H1 (cell line): ENCODE data around the gene KANSL1L. TPM values are rescaled to one million over a fixed set of nuclear protein-coding genes. Genes with fewer than 3 reads are reported as not detected.

ENCODE experiments used
- CTCF ChIA-PET: fragments of 300-600 bp; sonication (Branson Sonifier 250); formaldehyde crosslinking; loops from one replicate; lab custom pipeline; 2021; ENCODE audit not compliant: partially characterized antibody; lab: Charles Lee
- POLR2A ChIA-PET: fragments of 300-600 bp; sonication (Branson Sonifier 250); formaldehyde crosslinking; loops from one replicate; lab custom pipeline; 2021; ENCODE audit warnings: inconsistent platforms; ENCODE audit not compliant: partially characterized antibody; lab: Charles Lee
- DNase-seq, 2 experiments: peaks; one replicate each; pipeline versions ENCODE4 v3.0.0 to v3.0.0-alpha.2; 2010 to 2022; ENCODE audit warnings: low spot score in 2 of 2, low read depth in 1 of 2, mixed read lengths in 1 of 2
- FAIRE-seq: peaks from 2 replicates; lab custom pipeline; 2011; peaks lifted over from hg19 to GRCh38; lab: Jason Lieb, UNC
- H2AFZ ChIP-seq: 2 replicates; pipeline ENCODE4 v1.8.1; 2012; ENCODE audit warnings: low read length, inconsistent platforms
- H2AK5ac ChIP-seq: 2 replicates; pipeline ENCODE4 v1.6.1; 2013; ENCODE audit warnings: low read depth, low read length
- H2BK120ac ChIP-seq: replicated peaks from 2 replicates; pipeline ENCODE3; 2013; ENCODE audit warnings: low read depth, low read length, inconsistent platforms
- H2BK12ac ChIP-seq: 2 replicates; pipeline ENCODE4 v1.6.1; 2013; ENCODE audit warnings: low read depth, low read length
- H2BK15ac ChIP-seq: 2 replicates; pipeline ENCODE4 v1.6.1; 2013; ENCODE audit warnings: low read length
- H2BK20ac ChIP-seq: 2 replicates; pipeline ENCODE4 v1.6.1; 2013; ENCODE audit warnings: low read length
- H2BK5ac ChIP-seq: 2 replicates; pipeline ENCODE4 v1.6.1; 2013; ENCODE audit warnings: low read depth, low read length
- H3K14ac ChIP-seq: 2 replicates; pipeline ENCODE4 v1.6.1; 2013; ENCODE audit warnings: inconsistent platforms; ENCODE audit not compliant: insufficient read length
- H3K18ac ChIP-seq: 2 replicates; pipeline ENCODE4 v1.6.1; 2013; ENCODE audit warnings: low read length; ENCODE audit errors: extremely low read depth
- H3K23ac ChIP-seq: 2 replicates; pipeline ENCODE4 v1.6.1; 2013; ENCODE audit warnings: inconsistent platforms; ENCODE audit not compliant: insufficient read length
- H3K23me2 ChIP-seq: 2 replicates; pipeline ENCODE4 v1.6.1; 2013; ENCODE audit warnings: low read depth, low read length
- H3K27ac ChIP-seq: 2 replicates; pipeline ENCODE4 v1.6.1; 2011; ENCODE audit warnings: low read depth, low read length, inconsistent platforms
- H3K27me3 ChIP-seq, 4 experiments: replicated peaks in 1 of 4; 1 replicate in 1 of 4; 2 replicates in 3 of 4; pipeline versions ENCODE4 v1.6.1 to v1.8.1; 2011 to 2013; ENCODE audit warnings: low read length in 3 of 4, mild to moderate bottlenecking in 3 of 4, inconsistent platforms in 2 of 4, mixed read lengths in 2 of 4, moderate library complexity in 1 of 4; ENCODE audit not compliant: control insufficient read depth in 3 of 4, insufficient read depth in 3 of 4; ENCODE audit errors: extremely low read depth in 1 of 4
- H3K36me3 ChIP-seq, 4 experiments: 2 replicates each; pipeline versions ENCODE4 v1.6.1 to v1.8.1; 2011 to 2013; ENCODE audit warnings: mild to moderate bottlenecking in 4 of 4, low read length in 3 of 4, moderate library complexity in 2 of 4, control low read depth in 1 of 4, inconsistent platforms in 1 of 4; ENCODE audit not compliant: insufficient read depth in 4 of 4, control insufficient read depth in 2 of 4
- H3K4ac ChIP-seq: replicated peaks from 2 replicates; pipeline ENCODE3; 2013; ENCODE audit warnings: low read length, low read depth, mixed read lengths, inconsistent platforms; ENCODE audit not compliant: insufficient read length
- H3K4me1 ChIP-seq, 4 experiments: replicated peaks in 1 of 4; 1 replicate in 1 of 4; 2 replicates in 3 of 4; pipeline versions ENCODE4 v1.6.1 to v1.8.1; 2011 to 2013; ENCODE audit warnings: low read length in 3 of 4, inconsistent platforms in 2 of 4, mixed read lengths in 1 of 4; ENCODE audit not compliant: insufficient read depth in 4 of 4, control insufficient read depth in 3 of 4
- H3K4me2 ChIP-seq, 2 experiments: 2 replicates each; pipeline versions ENCODE4 v1.6.1 to v1.8.1; 2011 to 2013; ENCODE audit warnings: low read depth in 2 of 2, low read length in 2 of 2, control low read depth in 1 of 2, inconsistent platforms in 1 of 2, mild to moderate bottlenecking in 1 of 2; ENCODE audit not compliant: insufficient read depth in 1 of 2
- H3K4me3 ChIP-seq, 4 experiments: fragments of 200-600, 300-600 bp in 1 of 4; sonication (generic), shearing (Covaris generic), sonication (Bioruptor Twin) in 1 of 4; 2 replicates each; pipeline versions ENCODE4 v1.5.1 to v1.8.1; 2011 to 2016; ENCODE audit warnings: low read length in 4 of 4, low read depth in 3 of 4, control low read depth in 2 of 4, inconsistent platforms in 2 of 4, mild to moderate bottlenecking in 2 of 4, mixed read lengths in 1 of 4, moderate library complexity in 1 of 4; ENCODE audit not compliant: insufficient read depth in 2 of 4; ENCODE audit errors: extremely low read depth in 1 of 4
- H3K56ac ChIP-seq: replicated peaks from 2 replicates; pipeline ENCODE3; 2013; ENCODE audit warnings: low read depth, mild to moderate bottlenecking, mixed read lengths, low read length, inconsistent platforms; ENCODE audit not compliant: insufficient read length
- H3K79me1 ChIP-seq: 2 replicates; pipeline ENCODE4 v1.6.1; 2013; ENCODE audit warnings: low read depth, low read length, control low read depth
- H3K79me2 ChIP-seq, 2 experiments: 2 replicates each; pipeline versions ENCODE4 v1.6.1 to v1.8.1; 2012 to 2013; ENCODE audit warnings: low read length in 2 of 2, mild to moderate bottlenecking in 2 of 2, inconsistent platforms in 1 of 2; ENCODE audit not compliant: insufficient read depth in 2 of 2, control insufficient read depth in 1 of 2
- H3K9ac ChIP-seq, 4 experiments: replicated peaks in 1 of 4; 1 replicate in 1 of 4; 2 replicates in 3 of 4; pipeline versions ENCODE4 v1.6.1 to v1.8.1; 2011 to 2013; ENCODE audit warnings: low read depth in 3 of 4, low read length in 3 of 4, control low read depth in 2 of 4, mild to moderate bottlenecking in 2 of 4, moderate library complexity in 2 of 4, inconsistent platforms in 1 of 4; ENCODE audit errors: extremely low read depth in 1 of 4
- H3K9me3 ChIP-seq, 2 experiments: 2 replicates each; pipeline versions ENCODE4 v1.6.1 to v1.8.1; 2012 to 2013; ENCODE audit warnings: mild to moderate bottlenecking in 2 of 2, moderate library complexity in 2 of 2, control low read depth in 1 of 2, inconsistent platforms in 1 of 2, low read depth in 1 of 2, low read length in 1 of 2, mixed read lengths in 1 of 2; ENCODE audit not compliant: insufficient read depth in 2 of 2
- H4K20me1 ChIP-seq, 2 experiments: replicated peaks in 1 of 2; 2 replicates each; pipeline versions ENCODE3 to v1.8.1; 2011 to 2013; ENCODE audit warnings: inconsistent platforms in 2 of 2, low read length in 2 of 2, mild to moderate bottlenecking in 1 of 2; ENCODE audit not compliant: insufficient read depth in 2 of 2, control insufficient read depth in 1 of 2
- H4K5ac ChIP-seq: 2 replicates; pipeline ENCODE4 v1.6.1; 2013; ENCODE audit warnings: low read length, low read depth, mixed read lengths, inconsistent platforms; ENCODE audit not compliant: insufficient read length
- H4K8ac ChIP-seq: 2 replicates; pipeline ENCODE4 v1.8.0; 2013; ENCODE audit warnings: mild to moderate bottlenecking, moderate library complexity, low read length, inconsistent platforms; ENCODE audit not compliant: insufficient read depth; ENCODE audit errors: extremely low read depth
- H4K91ac ChIP-seq: replicated peaks from 2 replicates; pipeline ENCODE3; 2013; ENCODE audit warnings: low read length, mixed read lengths, inconsistent platforms; ENCODE audit not compliant: insufficient read length
- CEBPB ChIP-seq: IDR thresholded peaks from 2 replicates; pipeline ENCODE4 v1.6.1; 2012; ENCODE audit warnings: low read depth, low read length
- EZH2 ChIP-seq: fragments of 200-600 bp; sonication (generic); IDR thresholded peaks from 2 replicates; pipeline ENCODE4 v1.7.1; 2012; ENCODE audit warnings: low read depth, mild to moderate bottlenecking, moderate library complexity, low read length, inconsistent platforms; ENCODE audit not compliant: severe bottlenecking
- MAFK ChIP-seq: IDR thresholded peaks from 2 replicates; pipeline ENCODE4 v1.6.1; 2012; ENCODE audit warnings: low read depth, mild to moderate bottlenecking, improper control_type of control experiment, low read length
- WGBS, 2 experiments: shearing (Covaris generic) in 1 of 2; methylation state at CpG; one replicate each; pipeline versions ENCODE4 v1.1.6 to v1.1.7; 2013 to 2015; ENCODE audit warnings: low lambda C conversion rate in 2 of 2, mixed read lengths in 2 of 2, inconsistent platforms in 1 of 2, low coverage in 1 of 2, missing lambda C conversion rate in 1 of 2; ENCODE audit not compliant: insufficient replicate concordance in 2 of 2, insufficient coverage in 1 of 2, insufficient read length in 1 of 2; ENCODE audit errors: extremely low coverage in 1 of 2, missing lambda C conversion rate in 1 of 2; 5-methylcytosine and 5-hydroxymethylcytosine counted together
- polyA plus RNA-seq, 7 experiments: library from polyadenylated mRNA; depleted of rRNA in 3 of 7; stranded (reverse) in 5 of 7; unstranded in 2 of 7; fragments of >200 nt in 5 of 7; fragments of 200-250 nt in 2 of 7; gene quantifications; 1 replicate in 5 of 7; 2 replicates in 1 of 7; 4 replicates in 1 of 7; pipeline versions ENCODE4 v1.2.1 to v1.2.3, GENCODE V29; 2011 to 2013; ENCODE audit warnings: missing spikeins in 2 of 7, mixed read lengths in 2 of 7
- total RNA-seq: library from RNA; stranded (reverse); fragmentation: NEBNext Ultra II Directional; extraction: Animal tissue kit (Norgen Biotek cat#: 25700); gene quantifications from 2 replicates; pipeline ENCODE4 v1.2.1, GENCODE V29; 2021

The KANSL1L gene
- total and polyA plus RNA-seq, 2 of the 8 experiments (the other 6 are each of a cell fraction or from before 2014, with no cell fraction given) = 5.4 to 17.2 TPM

- no peak for FAIRE-seq
- 81% methylated on average over 1 of the region's 1 CpG; no CpG with 5 or more reads in 1 of the 2 experiments for WGBS, 2 experiments
- POLR2A ChIA-PET = no interaction called here
These were observed 32.3 kb upstream of the KANSL1L start for GRCh38 chr2:210203558-210203957.

More at GRCh38 chr2:210203558-210203957, 32.3 kb upstream of the KANSL1L start:
- Histone ChIP-seq H3K27ac (no peak overlapping the region), H3K56ac (no peak overlapping the region), H3K9ac (no peak overlapping the region), H3K23ac (no peak overlapping the region), H3K36me3 (no peaks in the 10 kb centered on the region), H3K18ac (no peak overlapping the region), H4K5ac (no peak overlapping the region), H3K79me1 (no peaks in the 10 kb centered on the region), H3K4me2 (no peak overlapping the region), H4K20me1 (no peaks in the 10 kb centered on the region), H2AFZ (no peak overlapping the region), H2BK20ac (no peak overlapping the region), H3K4me1 (no peaks in the 10 kb centered on the region), H3K27me3 (no peaks in the 10 kb centered on the region), H2AK5ac (no peak overlapping the region), H3K14ac (no peak overlapping the region), H3K4ac (no peak overlapping the region), H4K91ac (no peak overlapping the region), H2BK12ac (no peak overlapping the region), H2BK5ac (no peak overlapping the region), H2BK120ac (no peak overlapping the region), H3K79me2 (no peaks in the 10 kb centered on the region), H3K4me3 (no peak overlapping the region), H3K23me2 (no peaks in the 10 kb centered on the region; the same call in 1 of the 2 replicates), H2BK15ac (no peak overlapping the region), H3K9me3 (no peaks in the 10 kb centered on the region), H4K8ac (no peak overlapping the region)
- no peak for DNase-seq
- TF ChIP-seq CEBPB (no peak), EZH2 (no peak), MAFK (no peak)
- CTCF ChIA-PET = interaction anchor here (0.9 to 1.5 kb wide), 4 partner anchors 13 to 869 kb away, joined by 3 to 8 read pairs (median 4); no protein-coding TSS in a partner anchor
